GM18520 (cell line): Measurements from ENCODE around the gene LRRC4C.

Experiments
- ATAC-seq: cut with Tn5 transposase; IDR thresholded peaks from one replicate; pipeline ENCODE4 v1.9.1; 2021; ENCODE audit not compliant: unreplicated experiment

The LRRC4C gene

GRCh38 chr11:40139066-40139465 is 1320.4 kb downstream of the LRRC4C start:
- ATAC-seq, result no peak

- ATAC-seq, result no peak
These were observed 1324.5 kb downstream of the LRRC4C start for GRCh38 chr11:40134820-40135570.

GRCh38 chr11:40133498-40133897 is 1326.0 kb downstream of the LRRC4C start:
- no peak for ATAC-seq

GRCh38 chr11:40132912-40133311 is 1326.5 kb downstream of the LRRC4C start:
- no peak for ATAC-seq

- ATAC-seq, result no peak
These were observed 1329.0 kb downstream of the LRRC4C start for GRCh38 chr11:40130427-40130826.

GRCh38 chr11:40129266-40129665 is 1330.2 kb downstream of the LRRC4C start:
- no peak for ATAC-seq

DNA sequence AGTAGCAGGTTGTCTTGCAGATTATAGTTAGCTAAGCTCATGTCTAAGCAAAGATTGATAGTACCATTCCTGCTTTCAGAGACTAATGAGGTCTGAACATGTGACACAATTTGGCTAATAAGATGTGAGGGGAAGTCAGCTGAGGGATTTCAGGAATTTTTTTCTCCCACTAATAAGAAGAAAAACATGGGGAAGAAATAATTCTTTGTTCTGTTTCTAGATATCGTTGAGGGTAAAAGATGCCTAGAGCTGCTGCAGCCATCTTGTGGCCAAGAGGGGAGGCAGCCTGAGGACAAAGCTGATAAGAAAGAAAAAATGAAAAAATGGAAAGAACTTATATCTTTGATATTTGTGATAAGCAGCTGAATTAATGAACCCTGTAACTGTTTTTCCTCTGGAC is 1334.4 kb downstream of the LRRC4C start:
- no peak for ATAC-seq

DNA sequence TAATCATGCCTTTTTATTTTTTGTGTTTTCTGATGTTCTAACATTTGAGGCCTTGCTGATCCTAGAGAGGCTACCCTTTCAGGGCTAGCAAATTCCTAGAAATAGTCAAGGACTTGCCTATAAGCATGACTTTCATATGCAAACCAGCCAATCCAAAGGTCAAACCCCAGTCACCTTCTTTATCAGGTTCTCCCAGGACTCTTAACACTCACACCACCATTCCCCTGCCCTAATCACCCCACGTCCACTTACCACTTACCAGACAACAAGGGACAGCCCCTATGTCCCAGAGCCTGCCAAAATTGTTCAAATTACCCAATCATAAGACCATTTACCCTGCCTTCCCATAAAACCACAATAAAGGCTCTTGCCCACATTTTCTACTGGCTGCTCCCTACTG is 1339.8 kb downstream of the LRRC4C start:
- ATAC-seq, result no peak

DNA sequence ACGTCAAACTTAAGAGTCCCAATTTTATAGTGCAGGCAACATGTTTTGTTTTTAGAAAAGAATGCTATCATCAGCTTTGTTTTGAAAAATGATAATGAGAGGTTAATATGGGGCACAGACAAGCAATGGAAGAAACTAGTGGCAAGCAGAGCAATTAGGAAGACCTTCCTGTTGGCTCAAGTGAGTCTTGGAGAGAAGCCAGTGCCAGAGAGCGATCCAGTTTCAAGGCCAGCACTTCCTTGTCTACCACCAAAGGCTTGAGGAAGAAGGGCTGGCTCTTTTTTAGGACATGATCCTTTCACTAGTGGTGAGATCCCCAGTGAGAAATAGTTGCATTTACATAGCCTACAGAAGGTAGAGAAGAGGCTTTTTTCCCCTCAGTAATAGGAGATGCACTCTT is 1340.7 kb downstream of the LRRC4C start:
- no peak for ATAC-seq

DNA sequence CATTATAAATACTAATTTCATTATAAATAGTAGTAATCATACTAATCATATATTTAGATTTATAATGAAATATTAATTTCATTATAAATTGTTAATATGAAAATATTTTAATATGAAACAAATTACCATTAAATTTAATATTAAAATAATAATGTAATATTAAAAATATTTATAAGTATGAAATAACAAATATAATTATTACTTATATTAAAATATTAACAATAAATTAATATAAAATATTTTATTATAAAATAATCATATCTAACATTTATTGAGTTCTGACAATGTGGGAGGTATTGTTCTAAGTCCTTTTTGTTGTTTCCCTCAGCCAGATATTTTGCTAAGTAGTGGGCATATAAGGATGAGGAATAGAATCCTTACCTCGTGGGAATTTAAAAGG is 1341.4 kb downstream of the LRRC4C start:
- no peak for ATAC-seq

DNA sequence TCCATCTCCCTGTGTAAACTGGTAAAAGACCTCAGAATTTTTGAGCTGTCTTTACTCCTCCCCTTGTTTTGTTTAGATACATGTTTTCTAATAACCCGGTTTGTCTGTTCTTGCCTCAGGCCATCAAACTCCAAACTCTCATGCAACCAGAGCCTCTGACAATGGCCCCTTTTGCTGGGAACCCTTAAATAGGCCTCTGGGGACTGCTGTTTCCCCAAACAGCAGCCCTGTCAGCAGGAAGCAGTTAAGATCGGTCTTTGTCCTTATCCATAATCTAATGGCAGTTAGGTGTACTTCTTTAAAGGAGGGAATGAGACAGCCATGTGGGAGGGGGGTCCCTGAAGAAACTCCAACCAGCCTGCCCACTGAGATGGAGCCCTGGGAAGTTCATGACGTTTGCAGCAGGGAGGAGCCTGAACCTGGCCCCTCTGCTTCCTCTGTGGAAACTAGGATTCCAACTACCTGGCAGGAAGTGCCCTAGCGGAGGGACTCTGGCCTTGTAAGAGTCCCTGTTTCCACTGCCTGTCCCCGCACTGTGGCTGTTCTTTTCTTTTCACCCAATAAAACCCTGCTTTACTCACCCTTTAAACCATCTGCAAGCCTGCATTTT is 1354.4 kb downstream of the LRRC4C start:
- no peak for ATAC-seq

DNA sequence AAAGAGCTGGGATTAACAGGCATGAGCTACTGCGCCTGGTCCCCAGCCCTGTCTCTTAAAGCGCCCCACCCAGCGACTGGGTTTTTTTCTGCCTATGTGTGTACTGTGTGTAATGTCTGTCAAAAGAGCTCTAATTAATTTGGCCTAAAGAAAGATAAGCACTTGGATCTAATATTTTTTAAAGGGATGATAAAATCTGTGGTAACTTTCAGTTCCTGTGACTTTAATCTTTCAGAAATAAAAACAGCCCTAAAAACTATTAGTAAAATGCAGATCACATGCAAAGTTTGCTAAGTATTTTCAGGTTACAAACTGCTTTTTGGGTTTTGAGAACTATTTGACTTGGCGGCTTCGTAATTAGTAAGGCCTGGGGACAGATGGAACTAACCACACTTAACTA is 1358.7 kb downstream of the LRRC4C start:
- no peak for ATAC-seq

DNA sequence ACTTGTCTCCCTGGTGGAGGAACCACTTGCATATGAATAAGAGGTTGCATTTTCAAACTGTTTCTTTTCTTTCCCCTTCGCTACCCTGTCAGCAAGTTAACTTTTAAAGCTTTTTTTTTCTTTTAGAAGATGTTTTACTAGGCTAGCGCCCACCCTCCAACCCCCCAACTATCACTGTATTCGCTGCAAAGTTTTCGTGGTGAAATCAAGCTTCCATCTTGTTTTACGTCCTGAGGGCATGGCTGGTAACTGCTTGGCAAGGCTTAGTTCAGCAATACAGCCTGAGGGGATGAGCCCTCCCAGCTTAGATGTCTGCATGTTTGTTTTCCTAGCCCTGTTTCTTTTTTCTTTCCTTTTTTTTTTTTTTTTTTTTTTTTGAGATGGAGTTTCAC is 1359.3 kb downstream of the LRRC4C start:
- ATAC-seq, result no peak

GRCh38 chr11:40099426-40100161 is 1359.9 kb downstream of the LRRC4C start:
- no peak for ATAC-seq

- no peak for ATAC-seq
These were observed 1364.0 kb downstream of the LRRC4C start for GRCh38 chr11:40095446-40095845.

GRCh38 chr11:40094954-40095353 is 1364.5 kb downstream of the LRRC4C start:
- no peak for ATAC-seq

DNA sequence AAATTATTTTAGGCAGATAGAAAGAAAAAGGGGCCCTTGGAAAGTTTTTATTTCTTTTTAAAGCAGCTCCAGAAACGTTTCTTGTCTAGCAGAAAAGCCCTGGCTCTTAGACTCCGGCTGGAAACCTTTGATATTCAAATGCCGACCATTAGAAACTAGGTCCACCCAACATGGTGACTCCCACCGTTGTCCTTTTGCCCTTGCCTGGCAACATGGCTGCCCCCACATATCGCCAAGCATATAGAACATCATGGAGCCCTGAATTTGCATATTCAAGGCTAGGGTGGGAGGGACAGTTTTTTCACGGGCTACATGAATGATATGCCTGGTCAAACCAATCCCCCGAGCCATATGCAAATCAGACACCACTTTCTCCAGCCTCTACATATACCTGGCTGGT is 1379.0 kb downstream of the LRRC4C start:
- ATAC-seq, result no peak
